ENCODE measurements around the gene AARS2. TPM values are rescaled to one million over a fixed set of nuclear protein-coding genes. Genes with fewer than 3 reads are reported as not detected.
A peak's percentile ranks its signal among the peaks of the same experiment; 100 is the strongest.

Gene AARS2
- total RNA-seq, 4 donors from 2014 or later = 13.9 to 17.7 (median 16.4) TPM

DNA sequence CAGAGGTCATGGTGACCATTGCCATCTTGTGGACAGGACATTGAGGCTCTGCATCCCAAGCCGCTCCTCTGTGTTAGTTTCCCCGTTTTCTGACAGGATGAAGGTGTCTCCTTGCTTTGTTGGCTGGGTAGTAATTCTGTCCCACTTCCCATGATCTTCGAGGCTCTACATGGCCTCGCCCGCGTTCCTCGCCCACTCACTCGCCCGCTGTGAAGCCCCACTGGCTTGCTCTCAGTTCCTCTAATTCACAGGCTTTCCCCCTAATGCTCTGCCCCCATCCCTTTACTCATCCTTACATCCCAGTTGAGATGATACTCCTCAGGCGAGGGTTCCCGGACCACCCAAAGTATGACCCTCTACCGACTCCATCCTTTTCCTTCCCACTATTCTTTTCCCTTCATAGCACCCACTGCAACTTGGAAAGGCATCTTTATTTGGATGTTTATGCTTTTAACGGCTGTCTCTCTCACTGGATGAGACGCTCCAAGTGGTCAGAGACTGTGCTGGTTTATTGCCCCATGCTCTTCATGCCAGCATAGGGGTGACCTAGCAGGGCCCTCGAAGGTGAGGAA, 55.3 kb downstream of the AARS2 start:
- Histone ChIP-seq H3K36me3 (peaks cover 44% of the 10 kb centered on the region), H3K4me1 (peaks cover 39% of the 10 kb centered on the region), H3K9me3 (no peaks in the 10 kb centered on the region), H3K27me3 (no peaks in the 10 kb centered on the region), H3K4me3 (peak overlapping the region; percentile 95), H3K27ac (peak overlapping the region; percentile 92)
- no peak for DNase-seq (ENCODE audit: low spot score in 2 of 2)
- TF ChIP-seq POLR2A (IDR thresholded peaks at IDR 0.05) (no peak), POLR2AphosphoS5 (IDR thresholded peaks at IDR 0.05) (no peak), EP300 (IDR thresholded peaks at IDR 0.05) (no peak)
- TF ChIP-seq, protein P1, sequence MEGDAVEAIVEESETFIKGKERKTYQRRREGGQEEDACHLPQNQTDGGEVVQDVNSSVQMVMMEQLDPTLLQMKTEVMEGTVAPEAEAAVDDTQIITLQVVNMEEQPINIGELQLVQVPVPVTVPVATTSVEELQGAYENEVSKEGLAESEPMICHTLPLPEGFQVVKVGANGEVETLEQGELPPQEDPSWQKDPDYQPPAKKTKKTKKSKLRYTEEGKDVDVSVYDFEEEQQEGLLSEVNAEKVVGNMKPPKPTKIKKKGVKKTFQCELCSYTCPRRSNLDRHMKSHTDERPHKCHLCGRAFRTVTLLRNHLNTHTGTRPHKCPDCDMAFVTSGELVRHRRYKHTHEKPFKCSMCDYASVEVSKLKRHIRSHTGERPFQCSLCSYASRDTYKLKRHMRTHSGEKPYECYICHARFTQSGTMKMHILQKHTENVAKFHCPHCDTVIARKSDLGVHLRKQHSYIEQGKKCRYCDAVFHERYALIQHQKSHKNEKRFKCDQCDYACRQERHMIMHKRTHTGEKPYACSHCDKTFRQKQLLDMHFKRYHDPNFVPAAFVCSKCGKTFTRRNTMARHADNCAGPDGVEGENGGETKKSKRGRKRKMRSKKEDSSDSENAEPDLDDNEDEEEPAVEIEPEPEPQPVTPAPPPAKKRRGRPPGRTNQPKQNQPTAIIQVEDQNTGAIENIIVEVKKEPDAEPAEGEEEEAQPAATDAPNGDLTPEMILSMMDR (IDR thresholded peaks at IDR 0.05) = no peak
- WGBS = 26% methylated on average over 14 of the region's 15 CpGs

DNA sequence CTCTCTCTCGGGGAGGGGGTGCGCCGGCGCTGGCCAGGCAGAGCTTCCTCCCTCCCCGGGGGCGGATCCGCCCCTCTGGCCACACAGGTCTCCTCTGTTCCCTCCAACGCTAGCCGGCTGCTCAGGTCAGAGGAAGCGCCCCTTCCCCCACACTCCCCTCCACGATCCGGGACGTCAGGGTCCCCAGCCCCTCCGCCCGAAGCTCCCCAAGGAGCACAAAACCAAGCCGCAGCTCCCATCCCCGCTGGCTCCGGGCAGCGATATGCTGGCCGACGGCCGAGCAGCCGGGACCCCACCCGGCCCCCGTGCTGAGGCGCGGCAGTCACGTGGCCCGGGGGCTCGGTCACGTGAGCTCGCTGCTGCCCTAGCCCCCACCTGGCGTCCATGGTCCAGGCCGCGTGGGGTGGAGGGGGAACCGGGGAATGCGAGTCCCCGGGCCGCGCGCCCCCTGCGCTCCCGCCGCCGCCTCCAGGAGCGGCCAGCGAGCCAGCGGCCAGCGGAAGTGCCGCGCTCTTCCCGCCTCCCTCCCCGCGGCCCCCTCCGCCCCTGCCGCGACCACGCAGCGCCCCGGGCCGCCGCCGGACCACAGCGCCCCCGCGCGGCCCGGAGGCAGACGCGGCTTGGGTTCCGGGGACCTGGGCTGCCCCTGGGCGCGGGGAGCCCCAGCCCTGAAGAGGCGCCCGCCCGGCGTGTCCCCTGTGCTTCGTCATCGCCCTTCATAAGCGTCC, 56.0 kb downstream of the AARS2 start, which contains the start of gene SLC35B2:
SLC35B2 (minus strand) TSS at position 504 of the 728 bp plus-strand sequence; CDS start at position 386, 118 bp downstream.
- H3K36me3 ChIP-seq = peaks cover 51% of the 10 kb centered on the region
- H3K9me3 ChIP-seq = no peaks in the 10 kb centered on the region
- H3K27me3 ChIP-seq = no peaks in the 10 kb centered on the region
- peak in 1 of 2 donors; percentile 20 for TF ChIP-seq POLR2A (IDR thresholded peaks at IDR 0.05)
- no peak for TF ChIP-seq EP300 (IDR thresholded peaks at IDR 0.05)
- no peak for TF ChIP-seq POLR2AphosphoS5 (IDR thresholded peaks at IDR 0.05)
- TF ChIP-seq, protein P1 (IDR thresholded peaks at IDR 0.05) = peak; percentile 53 to 87
- WGBS = 0% methylated on average over 24 of the region's 80 CpGs
- peak within 1 kb of the TSS; percentile 95 for H3K4me3 ChIP-seq
- peak in 1 of 2 donors; percentile 83 for DNase-seq (ENCODE audit: low spot score in 2 of 2)
- peaks cover 33% of the 10 kb centered on the region for H3K4me1 ChIP-seq
- H3K27ac ChIP-seq = peak within 1 kb of the TSS; percentile 92

DNA sequence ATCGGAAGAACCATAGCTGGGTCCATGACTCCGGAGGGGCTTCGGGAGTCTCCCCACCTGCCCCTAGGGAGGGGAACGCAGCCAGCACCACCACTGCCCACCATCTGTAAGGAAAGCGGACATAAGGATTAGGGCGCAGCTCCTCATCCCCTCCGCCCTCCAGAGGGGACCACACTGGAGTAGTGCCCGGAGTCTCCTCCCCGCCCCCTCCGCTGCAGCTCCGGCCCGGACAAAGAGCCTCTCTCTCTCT, 56.4 kb downstream of the AARS2 start:
- no peaks in the 10 kb centered on the region for H3K27me3 ChIP-seq
- peaks cover 29% of the 10 kb centered on the region for H3K4me1 ChIP-seq
- H3K27ac ChIP-seq = peak overlapping the region; percentile 92
- no peak for DNase-seq (ENCODE audit: low spot score in 2 of 2)
- peaks cover 56% of the 10 kb centered on the region for H3K36me3 ChIP-seq
- WGBS = 0% methylated on average over 6 of the region's 12 CpGs
- H3K4me3 ChIP-seq = peak overlapping the region; percentile 95
- no peaks in the 10 kb centered on the region for H3K9me3 ChIP-seq
- TF ChIP-seq EP300 (IDR thresholded peaks at IDR 0.05) (no peak), POLR2A (IDR thresholded peaks at IDR 0.05) (no peak), POLR2AphosphoS5 (IDR thresholded peaks at IDR 0.05) (no peak)
- TF ChIP-seq, protein P1 (IDR thresholded peaks at IDR 0.05) = no peak

DNA sequence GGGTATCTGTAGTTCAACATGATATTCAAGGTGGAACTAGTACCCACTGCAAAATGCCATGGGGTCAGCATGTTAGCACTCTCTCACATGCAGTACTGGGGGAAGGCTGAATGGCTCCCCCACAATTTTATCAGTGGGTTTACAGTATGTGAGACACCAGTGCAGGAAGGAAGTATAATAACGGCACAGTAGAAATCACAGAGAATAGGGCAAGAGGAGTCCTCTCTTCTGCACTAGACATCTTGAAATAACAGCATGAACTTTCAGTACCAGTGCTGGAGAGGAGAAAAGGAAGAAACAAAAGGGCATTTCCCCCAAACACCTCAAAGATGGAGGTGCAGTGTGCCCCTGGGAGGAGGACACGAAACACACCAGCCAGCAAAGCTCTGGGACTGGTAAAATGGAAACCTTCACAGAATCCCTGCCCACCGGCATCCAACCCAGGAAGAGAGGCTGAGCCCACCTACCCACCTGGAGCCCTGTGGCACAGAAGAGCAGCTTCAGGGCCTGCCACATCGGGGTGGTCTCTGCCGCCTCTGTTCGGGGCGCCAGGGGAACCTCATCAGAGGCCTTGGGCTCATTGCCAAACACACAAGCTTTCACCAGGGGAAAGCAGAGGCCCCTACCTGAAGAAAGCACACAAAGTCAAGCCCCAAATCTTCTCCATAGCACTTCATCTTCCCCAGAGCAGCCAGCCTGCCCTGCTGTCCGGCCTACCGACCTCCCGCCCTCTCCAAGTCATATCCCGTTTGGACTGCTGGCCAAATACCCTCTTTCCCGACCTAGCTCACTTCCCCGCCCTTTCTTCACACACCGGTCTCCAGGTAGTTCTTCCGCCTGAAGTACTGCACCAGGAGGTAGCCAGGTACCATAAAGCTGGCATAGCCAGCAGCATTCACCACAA, 57.0 kb downstream of the AARS2 start:
- H3K4me1 ChIP-seq = peaks cover 29% of the 10 kb centered on the region
- H3K36me3 ChIP-seq = peaks cover 62% of the 10 kb centered on the region
- no peak for DNase-seq (ENCODE audit: low spot score in 2 of 2)
- H3K9me3 ChIP-seq = no peaks in the 10 kb centered on the region
- peak overlapping the region; percentile 92 for H3K27ac ChIP-seq
- H3K27me3 ChIP-seq = no peaks in the 10 kb centered on the region
- H3K4me3 ChIP-seq = peak overlapping the region; percentile 95
- 26% methylated on average over 15 of the region's 15 CpGs for WGBS
- TF ChIP-seq, protein P1 (IDR thresholded peaks at IDR 0.05) = no peak
- TF ChIP-seq POLR2A (IDR thresholded peaks at IDR 0.05) (no peak), POLR2AphosphoS5 (IDR thresholded peaks at IDR 0.05) (no peak), EP300 (IDR thresholded peaks at IDR 0.05) (no peak)
